ENCODE measurements around the gene PTPRK.

- TF ChIP-seq CTCF (IDR thresholded peaks at IDR 0.05 in 2 of 3, conservative IDR thresholded peaks at IDR 0.05 in 1 of 3; ENCODE audit: borderline replicate concordance in 1 of 3, insufficient read depth in 1 of 3, low read depth in 2 of 3, low read length in 2 of 3) (no peak), RAD21 (IDR thresholded peaks at IDR 0.05; ENCODE audit: low read depth) (no peak), SP1 (IDR thresholded peaks at IDR 0.05; ENCODE audit: low read depth) (no peak), TCF7L2 (IDR thresholded peaks at IDR 0.05; ENCODE audit: borderline replicate concordance, extremely low read depth, insufficient read depth, insufficient read length) (no peak), POLR2A (IDR thresholded peaks at IDR 0.05; ENCODE audit: borderline replicate concordance, extremely low read depth, insufficient read depth, insufficient read length) (no peak), EGR1 (IDR thresholded peaks at IDR 0.05; ENCODE audit: low read depth) (no peak), POLR2AphosphoS5 (IDR thresholded peaks at IDR 0.05; ENCODE audit: low read depth, low read length) (no peak)
- TF ChIP-seq, protein P1, sequence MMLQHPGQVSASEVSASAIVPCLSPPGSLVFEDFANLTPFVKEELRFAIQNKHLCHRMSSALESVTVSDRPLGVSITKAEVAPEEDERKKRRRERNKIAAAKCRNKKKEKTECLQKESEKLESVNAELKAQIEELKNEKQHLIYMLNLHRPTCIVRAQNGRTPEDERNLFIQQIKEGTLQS (IDR thresholded peaks at IDR 0.05): no peak
Observed at GRCh38 chr6:128305976-128306375, 214.4 kb downstream of the PTPRK start.
